Hepatocyte (in vitro differentiated cells): Measurements from ENCODE around the gene AKAP1. TPM values are rescaled to one million over a fixed set of nuclear protein-coding genes. Genes with fewer than 3 reads are reported as not detected.

Source experiments
- DNase-seq: peaks from one replicate; pipeline ENCODE4 v3.0.0-alpha.2; 2016; ENCODE audit warnings: low spot score
- H2AFZ ChIP-seq: fragments of 200-600 bp; sonication (generic); 2 replicates; pipeline ENCODE4 v1.6.0; 2016; ENCODE audit warnings: antibody characterized with exemption, mild to moderate bottlenecking
- H3K27ac ChIP-seq: fragments of 200-600 bp; sonication (generic); 2 replicates; pipeline ENCODE4 v1.5.1; 2016; ENCODE audit warnings: mild to moderate bottlenecking
- H3K27me3 ChIP-seq: fragments of 200-600 bp; sonication (generic); 2 replicates; pipeline ENCODE4 v1.6.1; 2016
- H3K36me3 ChIP-seq: fragments of 200-600 bp; sonication (generic); replicated peaks from 2 replicates; pipeline ENCODE4 v1.5.1; 2016; ENCODE audit warnings: low read depth; ENCODE audit not compliant: insufficient read depth
- H3K4me1 ChIP-seq: fragments of 200-600 bp; sonication (generic); 2 replicates; pipeline ENCODE4 v1.5.1; 2016; ENCODE audit warnings: mild to moderate bottlenecking, moderate library complexity; ENCODE audit not compliant: insufficient read depth
- H3K4me2 ChIP-seq: fragments of 200-600 bp; sonication (generic); 2 replicates; pipeline ENCODE4 v1.6.0; 2016
- H3K4me3 ChIP-seq: fragments of 200-600 bp; sonication (generic); 2 replicates; pipeline ENCODE4 v1.5.1; 2016; ENCODE audit warnings: mild to moderate bottlenecking
- H3K79me2 ChIP-seq: fragments of 200-600 bp; sonication (generic); 2 replicates; pipeline ENCODE4 v1.6.0; 2017; ENCODE audit warnings: mild to moderate bottlenecking
- H3K9me2 ChIP-seq: fragments of 200-600 bp; sonication (generic); replicated peaks from 2 replicates; pipeline ENCODE4 v1.6.0; 2017; ENCODE audit warnings: mild to moderate bottlenecking; ENCODE audit not compliant: insufficient read depth
- H3K9me3 ChIP-seq: fragments of 200-600 bp; sonication (generic); 2 replicates; pipeline ENCODE4 v1.5.1; 2016; ENCODE audit warnings: low read depth, mild to moderate bottlenecking
- H4K20me1 ChIP-seq: fragments of 200-600 bp; sonication (generic); 2 replicates; pipeline ENCODE4 v1.6.0; 2016; ENCODE audit warnings: mild to moderate bottlenecking; ENCODE audit not compliant: insufficient read depth, poor library complexity, severe bottlenecking
- CTCF ChIP-seq: fragments of 200-600 bp; sonication (generic); IDR thresholded peaks from 2 replicates; pipeline ENCODE4 v1.5.1; 2016; ENCODE audit warnings: antibody characterized with exemption, mild to moderate bottlenecking; ENCODE audit not compliant: poor library complexity
- EZH2 ChIP-seq: fragments of 200-600 bp; sonication (generic); IDR thresholded peaks from 2 replicates; pipeline ENCODE4 v1.6.1; 2016; ENCODE audit warnings: antibody characterized with exemption, mild to moderate bottlenecking, borderline replicate concordance
- EZH2phosphoT487 ChIP-seq: fragments of 200-600 bp; sonication (generic); IDR thresholded peaks from one replicate; pipeline ENCODE4 v1.6.1; 2018; ENCODE audit warnings: antibody characterized with exemption, mild to moderate bottlenecking, low read depth, moderate library complexity; ENCODE audit not compliant: unreplicated experiment, severe bottlenecking
- WGBS: methylation state at CpG from one replicate; pipeline ENCODE4 v1.1.6; 2016; ENCODE audit warnings: low lambda C conversion rate; ENCODE audit errors: missing lambda C conversion rate; 5-methylcytosine and 5-hydroxymethylcytosine counted together
- polyA plus RNA-seq: library from polyadenylated mRNA; unstranded; fragments of >200 nt; fragmentation: Nextera tagmentation; extraction: Ambion mirVana; gene quantifications from 2 replicates; pipeline ENCODE4 v1.2.1, GENCODE V29; 2016
- total RNA-seq: library from RNA; depleted of rRNA; stranded (reverse); fragments of >200 nt; gene quantifications from 2 replicates; pipeline ENCODE4 v1.2.3, GENCODE V29; 2014

Gene AKAP1
- total and polyA plus RNA-seq, 2 experiments from 2014 or later, result 33.0 to 46.7 TPM

- TF ChIP-seq EZH2phosphoT487, result no peak
- no peak for TF ChIP-seq CTCF
- no peak for TF ChIP-seq EZH2
- H3K36me3 ChIP-seq, result no peaks in the 10 kb centered on the region
- no peak overlapping the region for H2AFZ ChIP-seq
- WGBS, result 75% methylated on average over 2 of the region's 2 CpGs
- H3K9me2 ChIP-seq, result no peaks in the 10 kb centered on the region
- no peaks in the 10 kb centered on the region for H3K27me3 ChIP-seq
- no peaks in the 10 kb centered on the region for H4K20me1 ChIP-seq
- H3K4me2 ChIP-seq, result no peak overlapping the region
- H3K9me3 ChIP-seq, result no peaks in the 10 kb centered on the region
- H3K4me3 ChIP-seq, result no peak overlapping the region
- DNase-seq, result no peak
- no peaks in the 10 kb centered on the region for H3K4me1 ChIP-seq
- H3K79me2 ChIP-seq, result no peaks in the 10 kb centered on the region
- H3K27ac ChIP-seq, result no peak overlapping the region
These were observed 47.6 kb downstream of the AKAP1 start for GRCh38 chr17:57132663-57133062.

GRCh38 chr17:57133486-57133885 lies 48.4 kb downstream of the AKAP1 start:
- Histone ChIP-seq H3K36me3 (no peaks in the 10 kb centered on the region), H3K27ac (no peak overlapping the region), H2AFZ (no peak overlapping the region), H3K9me2 (no peaks in the 10 kb centered on the region), H3K4me2 (no peak overlapping the region), H3K9me3 (no peaks in the 10 kb centered on the region), H4K20me1 (no peaks in the 10 kb centered on the region), H3K4me3 (no peak overlapping the region), H3K27me3 (no peaks in the 10 kb centered on the region), H3K4me1 (no peaks in the 10 kb centered on the region), H3K79me2 (no peaks in the 10 kb centered on the region)
- 63% methylated on average over 7 of the region's 7 CpGs for WGBS
- DNase-seq, result no peak
- TF ChIP-seq CTCF (no peak), EZH2 (no peak), EZH2phosphoT487 (no peak)

GRCh38 chr17:57135026-57135788 lies 50.2 kb downstream of the AKAP1 start:
- H3K27me3 ChIP-seq, result no peaks in the 10 kb centered on the region
- H3K4me2 ChIP-seq, result no peak overlapping the region
- no peaks in the 10 kb centered on the region for H4K20me1 ChIP-seq
- no peak overlapping the region for H3K27ac ChIP-seq
- WGBS, result 92% methylated on average over 13 of the region's 13 CpGs
- TF ChIP-seq EZH2phosphoT487 (no peak), CTCF (no peak), EZH2 (no peak)
- no peaks in the 10 kb centered on the region for H3K9me2 ChIP-seq
- H3K9me3 ChIP-seq, result no peaks in the 10 kb centered on the region
- no peak overlapping the region for H3K4me3 ChIP-seq
- H3K36me3 ChIP-seq, result no peaks in the 10 kb centered on the region
- no peak overlapping the region for H2AFZ ChIP-seq
- no peaks in the 10 kb centered on the region for H3K4me1 ChIP-seq
- DNase-seq, result no peak
- H3K79me2 ChIP-seq, result no peaks in the 10 kb centered on the region
